Retinal pigment epithelial cell (primary cell): Measurements from ENCODE around the gene EDRF1.

Experiments
- DNase-seq: peaks from one replicate; pipeline ENCODE4 v3.0.0-alpha.2; 2010; ENCODE audit warnings: low read depth
- H3K4me3 ChIP-seq: 2 replicates; pipeline ENCODE4 v1.5.1; 2011; ENCODE audit warnings: mild to moderate bottlenecking, low read length, control low read depth, moderate library complexity
- TF ChIP-seq, protein P1 (sequence below): conservative IDR thresholded peaks from 2 replicates; pipeline ENCODE4 v1.5.1; 2011; ENCODE audit warnings: low read depth, low read length, control low read depth, inconsistent platforms

Gene EDRF1

DNA sequence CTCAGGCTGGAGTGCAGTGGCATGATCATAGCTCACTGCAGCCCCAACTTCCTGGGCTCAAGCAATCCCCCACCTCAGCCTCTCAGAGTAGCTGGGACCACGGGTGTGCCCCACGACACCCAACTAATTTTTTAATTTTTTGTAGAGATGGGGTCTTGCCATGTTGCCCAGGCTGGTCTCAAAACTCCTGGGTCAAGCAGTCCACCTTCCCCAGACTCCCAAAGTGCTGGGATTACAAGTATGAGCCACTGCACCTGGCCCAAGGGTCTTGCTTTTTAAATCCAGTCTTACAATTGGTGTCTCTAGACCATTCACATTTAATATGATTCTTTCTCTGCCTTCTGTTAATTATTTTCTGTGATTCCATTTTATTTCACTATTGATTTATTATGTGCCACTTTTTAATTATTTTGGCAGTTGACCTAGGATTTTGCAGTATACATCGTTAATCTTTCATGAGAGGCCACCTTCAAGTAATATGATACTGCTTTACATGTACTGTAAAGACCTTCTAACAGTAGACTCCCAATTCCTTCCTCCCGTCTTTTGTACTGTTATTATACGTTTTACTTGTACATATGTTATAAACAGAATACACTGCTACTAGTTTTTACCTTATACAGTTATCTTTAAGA is 37.5 kb downstream of the EDRF1 start:
- no peak overlapping the region for H3K4me3 ChIP-seq
- TF ChIP-seq, protein P1, sequence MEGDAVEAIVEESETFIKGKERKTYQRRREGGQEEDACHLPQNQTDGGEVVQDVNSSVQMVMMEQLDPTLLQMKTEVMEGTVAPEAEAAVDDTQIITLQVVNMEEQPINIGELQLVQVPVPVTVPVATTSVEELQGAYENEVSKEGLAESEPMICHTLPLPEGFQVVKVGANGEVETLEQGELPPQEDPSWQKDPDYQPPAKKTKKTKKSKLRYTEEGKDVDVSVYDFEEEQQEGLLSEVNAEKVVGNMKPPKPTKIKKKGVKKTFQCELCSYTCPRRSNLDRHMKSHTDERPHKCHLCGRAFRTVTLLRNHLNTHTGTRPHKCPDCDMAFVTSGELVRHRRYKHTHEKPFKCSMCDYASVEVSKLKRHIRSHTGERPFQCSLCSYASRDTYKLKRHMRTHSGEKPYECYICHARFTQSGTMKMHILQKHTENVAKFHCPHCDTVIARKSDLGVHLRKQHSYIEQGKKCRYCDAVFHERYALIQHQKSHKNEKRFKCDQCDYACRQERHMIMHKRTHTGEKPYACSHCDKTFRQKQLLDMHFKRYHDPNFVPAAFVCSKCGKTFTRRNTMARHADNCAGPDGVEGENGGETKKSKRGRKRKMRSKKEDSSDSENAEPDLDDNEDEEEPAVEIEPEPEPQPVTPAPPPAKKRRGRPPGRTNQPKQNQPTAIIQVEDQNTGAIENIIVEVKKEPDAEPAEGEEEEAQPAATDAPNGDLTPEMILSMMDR: no peak
- DNase-seq: no peak

DNA sequence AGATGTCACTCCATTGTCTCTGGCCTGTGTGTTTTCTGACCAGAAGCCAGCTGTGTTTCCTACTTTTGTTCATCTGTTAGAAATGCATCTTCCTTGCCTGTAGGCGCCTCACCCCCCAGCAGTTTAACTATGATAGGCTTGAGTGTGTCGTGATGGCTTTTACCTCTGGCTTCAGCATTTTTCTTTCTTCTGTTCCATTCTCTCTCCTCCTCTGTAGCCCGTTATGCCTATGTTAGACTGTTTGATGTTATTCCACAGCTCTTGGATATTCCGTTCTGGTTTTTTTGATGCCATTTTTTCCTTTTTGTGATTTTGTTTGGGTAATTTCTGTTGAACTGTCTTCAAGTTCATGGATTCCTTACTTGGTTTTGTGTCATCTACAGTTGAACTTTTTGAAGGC is 38.2 kb downstream of the EDRF1 start:
- DNase-seq: no peak
- H3K4me3 ChIP-seq: no peak overlapping the region
- TF ChIP-seq, protein P1: no peak

DNA sequence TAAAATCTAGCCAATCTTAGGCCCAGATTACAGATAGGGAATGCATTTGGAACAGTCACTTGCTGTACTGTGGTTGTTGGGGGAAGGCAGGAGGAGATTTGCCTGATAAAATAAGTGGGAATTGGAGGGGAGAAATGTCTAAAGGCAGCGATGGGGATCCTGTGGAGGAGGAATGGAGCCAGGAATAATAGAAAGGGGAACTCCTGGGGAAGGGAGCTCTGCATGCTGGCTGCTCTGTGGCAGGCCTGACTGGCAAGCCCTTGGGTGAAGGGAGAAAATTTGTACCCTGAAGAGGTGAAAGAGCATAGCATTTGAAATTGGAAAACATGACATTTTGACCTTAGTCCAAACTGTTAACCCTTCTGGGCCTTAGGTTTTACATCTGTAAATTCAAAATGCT is 42.5 kb downstream of the EDRF1 start:
- no peak overlapping the region for H3K4me3 ChIP-seq
- TF ChIP-seq, protein P1: no peak

DNA sequence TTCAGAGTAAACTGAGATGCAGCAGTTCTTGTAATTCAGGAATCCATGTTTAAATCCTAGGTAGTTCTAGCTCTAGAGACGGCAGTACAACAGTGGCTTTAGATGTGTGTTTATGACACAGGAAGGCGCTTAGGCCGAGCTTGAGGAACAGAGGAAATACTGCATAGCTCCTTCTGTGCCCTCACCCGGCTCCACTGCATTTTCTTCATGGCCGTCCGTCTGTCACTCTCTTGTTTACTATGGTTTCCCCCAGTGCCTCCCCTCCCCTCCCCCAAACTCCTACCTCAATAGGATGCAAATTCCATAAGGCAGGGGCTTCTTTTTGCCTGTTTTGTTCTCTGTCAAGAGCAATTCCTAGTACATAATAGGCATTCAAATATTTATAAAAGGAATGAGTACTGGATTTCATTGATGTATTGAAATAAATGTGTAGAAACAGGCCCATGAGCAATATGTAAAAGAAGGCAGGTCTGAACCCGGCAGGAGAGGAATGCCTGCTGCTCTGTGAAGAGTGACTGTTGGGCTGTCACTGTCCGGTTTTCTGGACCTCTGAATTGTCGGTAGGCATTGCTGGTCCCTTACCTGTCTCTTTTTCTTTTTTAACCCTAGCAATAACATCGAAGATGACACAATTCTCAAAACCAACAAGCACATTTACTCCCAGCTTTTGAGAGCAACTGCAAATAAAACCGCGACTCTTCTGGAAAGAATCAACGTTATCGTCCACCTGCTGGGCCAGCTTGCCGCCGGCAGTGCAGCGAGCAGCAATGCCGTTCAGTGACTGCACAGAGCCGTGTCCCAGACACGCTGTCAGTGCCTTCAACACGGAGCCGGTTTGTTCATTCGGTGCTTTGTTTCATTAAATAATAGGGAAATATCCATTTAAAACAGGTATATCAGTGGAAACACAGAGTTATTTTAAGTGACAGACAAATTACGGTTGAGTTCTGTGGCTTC is 43.5 kb downstream of the EDRF1 start:
- DNase-seq: no peak
- H3K4me3 ChIP-seq: no peak overlapping the region
- TF ChIP-seq, protein P1: no peak

More for the DNA sequence above, 42.5 kb downstream of the EDRF1 start:
- DNase-seq: no peak

DNA sequence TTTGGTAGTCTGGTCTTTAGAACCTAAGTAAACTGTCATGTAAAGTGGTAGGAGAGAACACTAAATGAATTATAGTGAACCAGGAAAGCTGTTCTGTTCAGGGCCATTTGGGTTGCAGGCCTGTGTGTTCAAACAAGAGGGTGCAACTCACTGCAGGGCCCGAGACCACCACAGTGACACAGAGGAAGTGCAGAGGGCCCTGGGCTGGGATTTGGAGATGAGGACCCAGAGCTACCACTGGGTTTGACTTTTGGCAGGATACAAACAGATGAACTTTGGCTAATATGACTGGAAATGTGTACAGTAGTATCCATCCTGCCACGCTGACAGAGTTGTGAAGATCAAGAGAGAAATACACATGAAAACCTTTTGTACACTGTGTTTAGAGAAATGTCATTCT is 46.3 kb downstream of the EDRF1 start:
- no peak overlapping the region for H3K4me3 ChIP-seq
- TF ChIP-seq, protein P1: no peak
- DNase-seq: no peak

DNA sequence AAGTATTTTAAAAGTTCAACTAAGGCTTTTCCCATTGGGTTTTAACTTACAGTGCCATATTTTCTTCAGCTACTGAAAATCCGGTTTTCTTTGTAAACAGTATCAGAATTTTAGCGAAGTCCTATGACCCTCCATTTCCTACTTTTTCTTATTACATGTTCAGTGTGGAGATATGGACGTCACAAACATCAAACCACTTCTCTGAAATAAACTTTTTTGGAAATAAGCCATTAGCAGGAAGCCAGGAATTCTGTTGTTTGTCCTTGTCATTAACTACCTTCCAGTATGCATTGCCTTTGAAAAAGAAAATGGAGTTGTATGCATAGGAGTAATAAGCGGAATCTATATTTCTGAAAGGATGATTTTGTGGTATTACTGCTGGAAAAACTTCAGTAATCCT is 47.0 kb downstream of the EDRF1 start:
- TF ChIP-seq, protein P1: no peak
- DNase-seq: no peak
- H3K4me3 ChIP-seq: no peak overlapping the region
